Kidney (tissue), 14 donors: Measurements from ENCODE around the gene LATS2. TPM values are rescaled to one million over a fixed set of nuclear protein-coding genes. Genes with fewer than 3 reads are reported as not detected.

Experiments
- DNase-seq, 5 donors: peaks; one replicate each; pipeline ENCODE4 v3.0.0-alpha.2; 2013 to 2020
- FAIRE-seq: peaks from 2 replicates; lab custom pipeline; 2012; peaks lifted over from hg19 to GRCh38; lab: Jason Lieb, UNC
- H3K27ac ChIP-seq, 2 donors: one replicate each; pipeline ENCODE4 v1.7.0; 2013; ENCODE audit warnings: low read depth in 2 of 2, low read length in 2 of 2, inconsistent platforms in 1 of 2
- H3K27me3 ChIP-seq: one replicate; pipeline ENCODE4 v1.7.1; 2013; ENCODE audit warnings: low read length, inconsistent platforms; ENCODE audit not compliant: control insufficient read depth, insufficient read depth
- H3K36me3 ChIP-seq, 3 donors: one replicate each; pipeline versions ENCODE4 v1.7.0 to v1.7.1; 2013; ENCODE audit warnings: low read length in 3 of 3, control low read depth in 1 of 3, inconsistent platforms in 1 of 3; ENCODE audit not compliant: insufficient read depth in 3 of 3, control insufficient read depth in 2 of 3
- H3K4me1 ChIP-seq, 3 donors: one replicate each; pipeline versions ENCODE4 v1.7.0 to v1.7.1; 2013; ENCODE audit warnings: low read length in 3 of 3, inconsistent platforms in 1 of 3, low read depth in 1 of 3; ENCODE audit not compliant: control insufficient read depth in 2 of 3, insufficient read depth in 2 of 3
- H3K4me3 ChIP-seq, 3 donors: one replicate each; pipeline versions ENCODE4 v1.7.0 to v1.8.1; 2013; ENCODE audit warnings: low read length in 3 of 3, control low read depth in 1 of 3, inconsistent platforms in 1 of 3
- H3K9ac ChIP-seq, 3 donors: one replicate each; pipeline versions ENCODE4 v1.7.0 to v1.7.1; 2013; ENCODE audit warnings: low read length in 3 of 3, control low read depth in 1 of 3, inconsistent platforms in 1 of 3
- H3K9me3 ChIP-seq, 3 donors: one replicate each; pipeline versions ENCODE4 v1.7.0 to v1.7.1; 2013; ENCODE audit warnings: low read length in 3 of 3, control low read depth in 1 of 3, inconsistent platforms in 1 of 3; ENCODE audit not compliant: control insufficient read depth in 2 of 3, insufficient read depth in 1 of 3
- intact Hi-C: fragments of 100-400 bp; cut with DNase I; formaldehyde crosslinking; loops from one replicate; pipeline ENCODE4 v1.11.1; 2022
- polyA plus RNA-seq: library from polyadenylated mRNA; stranded (reverse); fragments of 350-450 nt; fragmentation: Illumina TruSeq; extraction: RNeasy Lipid Tissue Mini Kit (QIAGEN cat#74804); gene quantifications from one replicate; pipeline ENCODE4 v1.2.3, GENCODE V29; 2014; ENCODE audit warnings: low read depth, low replicate concordance; ENCODE audit not compliant: insufficient read depth
- total RNA-seq: library from RNA; stranded (reverse); fragmentation: NEBNext Ultra II Directional; extraction: Animal tissue kit (Norgen Biotek cat#: 25700); gene quantifications from one replicate; pipeline ENCODE4 v1.2.1, GENCODE V29; 2021
- TF ChIP-seq, protein P1 (sequence below): IDR thresholded peaks from 3 replicates; pipeline ENCODE4 v1.5.1; 2012; ENCODE audit warnings: mild to moderate bottlenecking, moderate library complexity, borderline replicate concordance; ENCODE audit not compliant: insufficient read depth; ENCODE audit errors: extremely low read depth
- donor health status: control.
- donor health status: control.
- donor health status: control.
- donor health status: control.
- donor health status: control.
- donor health status: DM: yes; HTN: yes; CAD: no.
- donor health status: Normal renal cell carcinoma (clear cell type).

The LATS2 gene
- total and polyA plus RNA-seq, 2 donors from 2014 or later: 5.5 to 26.3 TPM

DNA sequence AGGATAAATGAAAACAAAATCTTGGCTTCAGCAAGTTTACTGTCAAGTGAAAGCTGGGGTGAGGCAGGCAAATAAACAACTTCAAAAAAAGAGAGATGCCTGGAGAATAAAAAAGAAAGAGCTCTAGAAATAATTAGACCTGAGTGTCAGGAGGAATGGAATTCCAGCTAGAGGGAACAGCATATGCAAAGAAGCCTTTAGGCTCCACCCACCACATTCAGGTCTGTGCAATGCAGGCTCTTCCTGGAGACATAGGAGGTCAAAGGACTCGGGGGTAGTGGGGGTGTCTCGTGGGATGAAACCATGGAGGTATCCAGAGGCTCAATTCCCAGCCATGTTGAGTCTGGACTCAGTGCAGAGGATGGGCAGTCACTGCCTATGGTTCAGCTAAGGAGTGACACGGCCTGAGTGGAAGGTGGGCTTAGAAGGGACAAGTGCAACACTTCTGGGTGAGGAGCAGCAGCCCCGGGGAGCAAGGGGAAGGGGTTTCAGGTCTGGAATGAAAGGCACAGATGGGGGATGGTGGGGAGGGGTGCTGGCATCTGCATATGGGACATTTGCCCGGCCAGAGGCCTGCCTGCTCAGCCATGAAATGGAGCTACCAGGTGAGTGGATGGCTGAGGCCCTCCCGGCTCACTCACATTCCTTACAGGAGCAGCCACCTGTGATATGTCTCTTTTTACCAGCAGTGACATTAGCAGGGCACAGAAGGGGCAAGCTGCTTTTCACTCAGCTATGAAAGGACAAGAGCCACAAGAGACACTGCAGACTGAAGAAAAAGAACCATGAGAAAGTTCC lies 12.3 kb downstream of the LATS2 start:
- intact Hi-C loops: no loop called here
- no peaks in the 10 kb centered on the region for H3K9me3 ChIP-seq
- DNase-seq (peak; percentile 71 to 82 (median 80)), FAIRE-seq (no peak)
- peaks cover 0 to 30% (median 29%) of the 10 kb centered on the region in 3 donors for H3K4me1 ChIP-seq
- no peak overlapping the region for H3K4me3 ChIP-seq
- TF ChIP-seq, protein P1, sequence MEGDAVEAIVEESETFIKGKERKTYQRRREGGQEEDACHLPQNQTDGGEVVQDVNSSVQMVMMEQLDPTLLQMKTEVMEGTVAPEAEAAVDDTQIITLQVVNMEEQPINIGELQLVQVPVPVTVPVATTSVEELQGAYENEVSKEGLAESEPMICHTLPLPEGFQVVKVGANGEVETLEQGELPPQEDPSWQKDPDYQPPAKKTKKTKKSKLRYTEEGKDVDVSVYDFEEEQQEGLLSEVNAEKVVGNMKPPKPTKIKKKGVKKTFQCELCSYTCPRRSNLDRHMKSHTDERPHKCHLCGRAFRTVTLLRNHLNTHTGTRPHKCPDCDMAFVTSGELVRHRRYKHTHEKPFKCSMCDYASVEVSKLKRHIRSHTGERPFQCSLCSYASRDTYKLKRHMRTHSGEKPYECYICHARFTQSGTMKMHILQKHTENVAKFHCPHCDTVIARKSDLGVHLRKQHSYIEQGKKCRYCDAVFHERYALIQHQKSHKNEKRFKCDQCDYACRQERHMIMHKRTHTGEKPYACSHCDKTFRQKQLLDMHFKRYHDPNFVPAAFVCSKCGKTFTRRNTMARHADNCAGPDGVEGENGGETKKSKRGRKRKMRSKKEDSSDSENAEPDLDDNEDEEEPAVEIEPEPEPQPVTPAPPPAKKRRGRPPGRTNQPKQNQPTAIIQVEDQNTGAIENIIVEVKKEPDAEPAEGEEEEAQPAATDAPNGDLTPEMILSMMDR: no peak
- no peak overlapping the region for H3K9ac ChIP-seq
- H3K27ac ChIP-seq: peak overlapping the region; percentile 33 to 44
- H3K27me3 ChIP-seq: no peaks in the 10 kb centered on the region
- H3K36me3 ChIP-seq: peaks cover 0 to 10% (median 6%) of the 10 kb centered on the region in 3 donors

DNA sequence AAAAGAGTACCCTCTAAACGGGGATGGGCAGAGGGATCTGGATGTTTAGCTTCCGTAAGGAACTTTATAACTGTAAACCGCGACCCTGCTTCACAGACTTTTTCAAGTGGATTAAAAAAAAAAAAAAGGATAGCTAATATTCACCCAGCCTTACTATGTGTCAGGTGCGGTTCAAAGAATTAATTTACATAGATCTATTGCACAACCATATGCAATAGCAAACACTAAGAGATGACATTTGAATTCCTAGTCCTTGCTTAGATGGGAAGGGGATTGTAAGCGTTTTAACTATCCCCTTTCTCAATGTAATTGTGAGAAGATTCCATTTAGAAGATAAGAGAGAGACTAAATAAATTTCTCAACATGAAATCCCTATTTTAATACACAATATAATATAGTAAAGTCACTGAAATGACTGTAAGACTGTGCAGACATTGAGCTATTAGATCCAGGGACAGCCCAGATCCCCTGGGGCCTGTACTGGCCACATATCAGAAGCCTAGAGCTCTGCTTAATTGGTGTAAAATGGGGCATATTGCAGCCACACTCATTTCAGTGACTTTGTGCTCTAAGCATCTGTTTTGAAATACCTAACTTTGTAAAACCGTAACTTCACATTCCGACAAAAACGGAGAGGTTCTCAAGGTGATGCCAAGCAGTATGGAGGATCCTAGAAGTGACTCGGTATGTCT lies 13.6 kb downstream of the LATS2 start:
- no peak for FAIRE-seq

DNA sequence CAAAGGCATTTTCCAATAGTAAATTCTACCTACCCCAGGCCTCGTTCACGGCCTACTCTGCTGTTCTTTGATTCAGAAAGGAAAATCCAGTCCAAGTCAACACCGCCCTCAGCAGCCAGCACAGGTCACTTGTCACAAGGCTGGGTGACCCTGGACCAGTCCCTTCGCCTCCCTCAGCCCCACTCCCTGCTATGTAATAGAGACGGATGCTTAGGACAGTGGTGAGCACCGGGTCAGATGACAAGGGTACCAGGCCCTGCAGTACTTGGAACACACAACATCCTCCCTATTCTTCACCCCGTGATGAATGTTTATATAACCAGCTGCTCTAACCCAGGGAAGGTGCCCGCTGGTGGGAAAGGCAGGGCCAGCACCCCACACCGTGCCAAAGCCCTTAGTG lies 14.3 kb downstream of the LATS2 start:
- TF ChIP-seq, protein P1: no peak
- Histone ChIP-seq H3K9me3 (no peaks in the 10 kb centered on the region), H3K27me3 (no peaks in the 10 kb centered on the region), H3K4me3 (no peak overlapping the region), H3K4me1 (peaks cover 0 to 27% (median 25%) of the 10 kb centered on the region in 3 donors), H3K27ac (no peak overlapping the region), H3K9ac (no peak overlapping the region), H3K36me3 (peaks cover 0 to 11% (median 6%) of the 10 kb centered on the region in 3 donors)
- intact Hi-C loops: no loop called here
- DNase-seq (no peak), FAIRE-seq (no peak)

More for the DNA sequence above, 13.6 kb downstream of the LATS2 start:
- Histone ChIP-seq H3K27ac (no peak overlapping the region), H3K4me1 (peaks cover 0 to 27% (median 25%) of the 10 kb centered on the region in 3 donors), H3K27me3 (no peaks in the 10 kb centered on the region), H3K36me3 (peaks cover 0 to 10% (median 6%) of the 10 kb centered on the region in 3 donors), H3K9ac (no peak overlapping the region), H3K9me3 (no peaks in the 10 kb centered on the region), H3K4me3 (no peak overlapping the region)
- no peak for DNase-seq
- TF ChIP-seq, protein P1: no peak
- intact Hi-C loops: no loop called here
